ACC112 (cell line): ENCODE measurements around the gene PFKM.

Experiments
- H2AFZ ChIP-seq: fragments of 200-600 bp; sonication (generic); one replicate; pipeline ENCODE4 v1.6.0; 2017; ENCODE audit warnings: antibody characterized with exemption, low read length; ENCODE audit not compliant: unreplicated experiment
- H3K27ac ChIP-seq: fragments of 200-600 bp; sonication (generic); 2 replicates; pipeline ENCODE4 v1.5.1; 2014; ENCODE audit warnings: low read depth, mild to moderate bottlenecking, antibody characterized with exemption, low read length, moderate library complexity
- H3K27me3 ChIP-seq: fragments of 200-600 bp; sonication (generic); 2 replicates; pipeline ENCODE4 v1.6.1; 2014; ENCODE audit warnings: mild to moderate bottlenecking, antibody characterized with exemption, low read length, moderate library complexity, mixed read lengths; ENCODE audit not compliant: insufficient read depth
- H3K36me3 ChIP-seq: fragments of 200-600 bp; sonication (generic); 2 replicates; pipeline ENCODE4 v1.6.1; 2016; ENCODE audit warnings: mild to moderate bottlenecking, antibody characterized with exemption, low read length, moderate library complexity, mixed read lengths; ENCODE audit not compliant: insufficient read depth
- H3K4me1 ChIP-seq: fragments of 200-600 bp; sonication (generic); one replicate; pipeline ENCODE4 v1.6.1; 2016; ENCODE audit warnings: low read length, mixed read lengths; ENCODE audit not compliant: insufficient read depth, unreplicated experiment, control insufficient read depth
- H3K4me3 ChIP-seq: fragments of 200-600 bp; sonication (generic); 2 replicates; pipeline ENCODE4 v1.5.1; 2014; ENCODE audit warnings: mild to moderate bottlenecking, low read depth, low read length
- H3K79me2 ChIP-seq: fragments of 200-600 bp; sonication (generic); one replicate; pipeline ENCODE4 v1.6.0; 2016; ENCODE audit warnings: low read length; ENCODE audit not compliant: control insufficient read depth, unreplicated experiment, insufficient read depth

PFKM gene

DNA sequence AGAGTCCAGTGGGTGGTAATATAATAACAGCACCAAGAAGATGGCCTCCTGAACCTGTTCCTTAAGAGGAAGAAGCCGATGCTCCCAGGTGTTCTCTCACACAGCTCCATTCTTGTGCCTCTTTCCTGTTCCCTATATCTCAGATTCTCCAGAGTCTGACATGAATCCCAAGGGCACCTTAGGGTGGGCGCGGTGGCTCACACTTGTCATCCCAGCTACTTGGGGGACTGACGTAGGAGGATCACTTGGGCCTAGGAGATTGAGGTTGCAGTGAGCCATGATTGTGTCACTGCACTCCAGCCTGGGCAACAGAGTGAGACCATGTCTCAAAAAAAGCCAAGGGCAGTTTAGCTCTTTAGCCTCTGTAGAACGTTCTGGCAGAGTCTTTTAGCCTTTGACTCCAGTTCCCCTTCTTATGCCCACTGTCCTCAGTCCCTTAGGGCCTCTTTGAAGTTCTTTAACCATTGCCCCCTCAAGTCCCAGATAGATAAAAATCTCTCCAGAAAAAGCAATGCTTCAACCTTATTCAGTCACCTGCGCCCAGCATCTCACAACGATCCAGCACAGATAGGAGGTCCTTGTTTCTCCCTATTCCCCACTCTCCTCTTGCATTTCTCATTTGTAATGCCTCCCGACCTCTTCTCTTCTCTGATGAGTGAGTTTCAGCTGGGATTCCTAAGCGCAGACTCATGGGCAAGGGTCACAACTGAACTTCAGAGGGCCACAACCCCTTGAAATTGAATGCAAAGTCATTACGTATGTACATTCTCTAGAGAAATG is 68.9 kb downstream of the PFKM start:
- H2AFZ ChIP-seq, result no peak overlapping the region
- H3K4me1 ChIP-seq, result peaks cover 9% of the 10 kb centered on the region
- H3K27me3 ChIP-seq, result peaks cover 38% of the 10 kb centered on the region
- H3K4me3 ChIP-seq, result no peak overlapping the region
- no peaks in the 10 kb centered on the region for H3K36me3 ChIP-seq
- H3K27ac ChIP-seq, result no peak overlapping the region
- no peaks in the 10 kb centered on the region for H3K79me2 ChIP-seq

DNA sequence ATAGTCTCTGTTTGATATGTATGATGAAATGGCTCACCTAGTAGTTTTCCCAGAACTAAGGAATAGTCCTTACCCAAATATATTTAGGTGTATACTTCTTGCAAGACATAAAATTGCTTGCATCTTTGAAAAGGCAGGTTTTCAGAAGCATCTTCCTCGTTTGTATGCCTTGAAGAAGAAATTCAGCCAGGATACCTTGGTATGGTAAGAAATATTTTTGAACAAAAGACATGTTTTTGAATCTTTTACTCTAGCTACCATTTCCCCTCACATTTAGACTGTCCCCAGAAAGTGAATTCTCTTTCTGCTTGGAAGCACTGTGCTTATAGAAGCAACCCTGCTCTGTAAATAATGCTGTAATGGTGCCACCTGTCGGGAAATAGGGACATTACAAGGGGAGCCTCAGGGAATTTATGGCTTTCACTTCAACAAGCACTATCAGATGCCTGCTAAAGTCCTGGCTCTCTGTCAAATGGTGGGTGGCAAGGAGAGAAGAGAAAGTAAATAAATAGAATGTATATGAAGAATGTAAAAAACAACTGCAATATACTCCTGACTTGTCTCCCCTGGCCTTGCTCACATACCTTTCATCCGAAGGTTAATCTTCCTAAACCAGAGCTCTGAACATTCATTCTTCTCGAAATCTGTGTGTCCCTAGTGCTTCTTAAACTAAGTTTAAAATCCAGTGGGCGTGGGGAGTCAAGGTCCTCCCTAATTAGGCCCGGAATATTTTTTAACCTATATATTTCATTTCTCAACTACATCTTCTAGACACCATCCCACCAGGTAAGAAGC is 70.4 kb downstream of the PFKM start:
- Histone ChIP-seq H3K27ac (no peak overlapping the region), H3K27me3 (peaks cover 31% of the 10 kb centered on the region), H3K4me3 (peak overlapping the region; percentile 35; the same call in 1 of the 2 replicates), H2AFZ (no peak overlapping the region), H3K36me3 (no peaks in the 10 kb centered on the region), H3K79me2 (no peaks in the 10 kb centered on the region), H3K4me1 (peaks cover 12% of the 10 kb centered on the region)

DNA sequence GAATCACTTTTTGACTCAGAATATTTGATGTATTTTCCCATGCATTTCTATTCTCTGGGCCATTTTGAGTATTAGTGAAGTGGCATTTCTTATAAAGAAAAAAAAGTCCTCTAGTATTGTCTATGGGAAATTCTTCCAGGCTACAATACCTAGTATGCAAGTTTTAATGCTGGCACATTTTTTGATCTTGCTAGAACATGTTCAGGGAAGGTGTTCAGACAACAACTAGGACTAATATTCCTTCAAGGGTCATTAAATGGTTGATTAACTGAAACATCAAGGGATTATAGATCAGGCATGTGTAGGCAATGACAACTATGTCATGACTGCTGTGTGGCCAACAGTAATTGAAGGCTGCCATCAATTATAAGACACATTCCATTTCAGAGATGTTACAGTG is 71.9 kb downstream of the PFKM start:
- H3K4me1 ChIP-seq, result peaks cover 18% of the 10 kb centered on the region
- H3K27ac ChIP-seq, result no peak overlapping the region
- no peak overlapping the region for H2AFZ ChIP-seq
- H3K79me2 ChIP-seq, result no peaks in the 10 kb centered on the region
- H3K36me3 ChIP-seq, result no peaks in the 10 kb centered on the region
- peaks cover 19% of the 10 kb centered on the region for H3K27me3 ChIP-seq
- H3K4me3 ChIP-seq, result no peak overlapping the region

DNA sequence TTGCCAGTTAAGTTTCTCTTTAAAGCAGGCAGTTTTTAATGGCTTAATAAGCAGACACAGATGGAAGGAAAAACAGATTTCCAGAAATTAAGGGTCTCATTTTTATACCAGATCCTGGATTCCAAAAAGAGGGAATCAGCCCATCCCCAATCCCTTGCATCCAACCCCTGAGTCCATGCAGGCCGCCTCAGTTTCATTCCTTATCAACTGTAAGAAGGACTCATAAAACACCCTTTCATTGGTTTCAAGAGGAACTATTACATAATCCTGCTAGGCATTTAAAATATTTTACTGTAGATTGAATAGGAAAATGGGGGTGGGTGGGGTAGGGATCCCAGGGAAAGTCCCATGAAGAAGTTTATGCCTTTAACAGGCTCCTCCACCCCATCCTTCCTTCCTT is 73.7 kb downstream of the PFKM start:
- Histone ChIP-seq H3K27me3 (peaks cover 18% of the 10 kb centered on the region), H3K4me3 (no peak overlapping the region), H2AFZ (no peak overlapping the region), H3K4me1 (peaks cover 18% of the 10 kb centered on the region), H3K79me2 (no peaks in the 10 kb centered on the region), H3K36me3 (no peaks in the 10 kb centered on the region), H3K27ac (no peak overlapping the region)

DNA sequence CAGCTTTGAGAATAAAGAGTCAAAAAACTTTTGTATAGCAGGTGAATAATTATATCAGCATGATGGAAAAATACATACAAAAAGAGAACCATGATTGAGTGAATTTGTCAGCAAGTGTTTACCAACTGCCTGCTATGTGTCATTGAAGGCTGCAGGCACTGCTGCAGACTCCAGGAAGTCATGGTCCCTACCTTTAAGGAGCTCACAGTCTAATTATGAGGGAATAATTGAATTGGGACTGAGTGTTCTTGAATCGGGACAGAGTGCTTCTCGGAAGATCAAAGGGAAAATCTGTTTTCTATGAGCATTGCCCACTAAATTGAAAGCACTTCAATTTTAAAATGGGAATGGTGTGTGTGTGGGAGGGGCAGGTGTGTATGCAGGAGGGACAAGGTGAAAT is 74.5 kb downstream of the PFKM start:
- Histone ChIP-seq H3K4me3 (no peak overlapping the region), H2AFZ (no peak overlapping the region), H3K27me3 (peaks cover 18% of the 10 kb centered on the region), H3K4me1 (peaks cover 13% of the 10 kb centered on the region), H3K27ac (no peak overlapping the region), H3K79me2 (no peaks in the 10 kb centered on the region), H3K36me3 (no peaks in the 10 kb centered on the region)

DNA sequence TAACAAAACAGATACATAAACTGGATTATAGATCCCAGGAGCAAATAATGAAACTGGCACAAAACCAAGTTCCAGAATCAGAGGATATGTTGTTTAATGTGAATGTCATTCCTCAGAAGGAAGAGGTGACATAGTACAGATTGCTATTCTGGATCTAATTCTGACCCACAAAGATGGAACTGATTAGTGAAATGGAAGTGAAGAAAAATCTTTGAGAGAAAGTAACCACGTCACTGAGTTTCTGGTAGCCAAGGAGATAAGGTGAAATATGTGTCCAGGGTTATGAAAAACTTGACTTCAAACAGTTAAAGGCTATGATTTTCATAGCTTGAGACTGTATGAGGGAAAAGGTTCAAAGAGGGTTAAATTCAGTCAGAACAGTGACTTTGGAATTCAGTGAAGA is 75.6 kb downstream of the PFKM start:
- no peak overlapping the region for H2AFZ ChIP-seq
- H3K36me3 ChIP-seq, result no peaks in the 10 kb centered on the region
- peaks cover 9% of the 10 kb centered on the region for H3K4me1 ChIP-seq
- H3K4me3 ChIP-seq, result peak overlapping the region; percentile 20; the same call in 1 of the 2 replicates
- peaks cover 21% of the 10 kb centered on the region for H3K27me3 ChIP-seq
- no peaks in the 10 kb centered on the region for H3K79me2 ChIP-seq
- H3K27ac ChIP-seq, result no peak overlapping the region
